ENCODE results near the gene CCDC85B. TPM values are rescaled to one million over a fixed set of nuclear protein-coding genes. Genes with fewer than 3 reads are reported as not detected.

CCDC85B gene
- polyA plus RNA-seq, 1 of the 3 experiments (the other 2 are of a cell fraction): 52.8 TPM

GRCh38 chr11:65922565-65922964 lies 32.1 kb downstream of the CCDC85B start:
- H3F3A ChIP-seq (replicated peaks; ENCODE audit: insufficient read depth): peaks cover 26% of the 10 kb centered on the region
- H3K9ac ChIP-seq: no peak overlapping the region
- H3K4me3 ChIP-seq (ENCODE audit: low read depth in 2 of 2, low read length in 1 of 2): no peak overlapping the region
- TF ChIP-seq USF2 (IDR thresholded peaks at IDR 0.05; ENCODE audit: borderline replicate concordance, low read depth, low read length) (no peak), SIN3A (IDR thresholded peaks at IDR 0.05; ENCODE audit: borderline replicate concordance, low read depth, low read length) (no peak), FOXM1 (IDR thresholded peaks at IDR 0.05; ENCODE audit: low read depth) (no peak), JUND (IDR thresholded peaks at IDR 0.05) (no peak), FOXJ3 (CRISPR knock-in tag; IDR thresholded peaks at IDR 0.05) (no peak), GABPA (IDR thresholded peaks at IDR 0.05; ENCODE audit: low read depth) (no peak), TAF1 (IDR thresholded peaks at IDR 0.05; ENCODE audit: borderline replicate concordance, low read depth, low read length) (no peak), RFX5 (IDR thresholded peaks at IDR 0.05; ENCODE audit: low read length) (no peak), TCF12 (IDR thresholded peaks at IDR 0.05) (no peak), CHD2 (IDR thresholded peaks at IDR 0.05; ENCODE audit: low read length, partially characterized antibody) (no peak)
- H3K9me2 ChIP-seq: no peaks in the 10 kb centered on the region
- CTCF ChIA-PET: interaction anchor here (0.7 to 5.5 kb wide), 5 partner anchors 10 to 100 kb away, joined by 3 to 22 read pairs (median 6); partner anchors contain the start of gene FIBP
- H3K27ac ChIP-seq (ENCODE audit: low read depth in 2 of 2, low read length in 1 of 2): no peak overlapping the region
- H3K36me3 ChIP-seq (replicated peaks in 1 of 2; ENCODE audit: control insufficient read depth in 1 of 2, insufficient read depth in 2 of 2, low read length in 1 of 2): peaks cover 10 to 31% of the 10 kb centered on the region in 2 experiments
- DNase-seq: no peak
- POLR2A ChIA-PET: interaction anchor here (1.2 kb wide), 1 partner anchor 52 kb away, joined by 3 read pairs; no protein-coding TSS in a partner anchor
- H4K20me1 ChIP-seq (ENCODE audit: insufficient read depth): 0 out of 2 replicates have a peak, but pooled peaks cover 4% of the 10 kb centered on the region
- 96% methylated on average over 3 of the region's 3 CpGs for WGBS (ENCODE audit: low lambda C conversion rate)
- H2AFZ ChIP-seq (ENCODE audit: low read depth): no peak overlapping the region
- H3K79me2 ChIP-seq (ENCODE audit: insufficient read depth): peaks cover 41% of the 10 kb centered on the region
- H3K4me1 ChIP-seq (ENCODE audit: control insufficient read depth in 1 of 2, insufficient read depth in 2 of 2, low read depth in 1 of 2, low read length in 1 of 2): peaks cover 14 to 26% of the 10 kb centered on the region in 2 experiments; a peak in 3 of 4 replicates
- no peak overlapping the region for H3K4me2 ChIP-seq
- H3K9me3 ChIP-seq: no peaks in the 10 kb centered on the region
- no peaks in the 10 kb centered on the region for H3K27me3 ChIP-seq (ENCODE audit: insufficient read depth)

GRCh38 chr11:65925397-65925796 lies 34.9 kb downstream of the CCDC85B start:
- H3K27ac ChIP-seq (ENCODE audit: low read depth in 2 of 2, low read length in 1 of 2): peak overlapping the region; percentile 4 to 33; a peak in 2 of 4 replicates
- H3F3A ChIP-seq (replicated peaks; ENCODE audit: insufficient read depth): peaks cover 27% of the 10 kb centered on the region
- peak overlapping the region; percentile 42; the same call in 1 of the 2 replicates for H3K4me2 ChIP-seq
- H3K9me2 ChIP-seq: no peaks in the 10 kb centered on the region
- no peak overlapping the region; a peak in 1 of 4 replicates for H3K4me3 ChIP-seq (ENCODE audit: low read depth in 2 of 2, low read length in 1 of 2)
- CTCF ChIA-PET: interaction anchor here (1.3 to 1.7 kb wide), 3 partner anchors 13 to 41 kb away, joined by 4 to 6 read pairs (median 5); partner anchors contain the start of gene FIBP
- DNase-seq: no peak
- peaks cover 10 to 32% of the 10 kb centered on the region in 2 experiments for H3K36me3 ChIP-seq (replicated peaks in 1 of 2; ENCODE audit: control insufficient read depth in 1 of 2, insufficient read depth in 2 of 2, low read length in 1 of 2)
- no peaks in the 10 kb centered on the region for H3K9me3 ChIP-seq
- WGBS (ENCODE audit: low lambda C conversion rate): 23% methylated on average over 2 of the region's 2 CpGs
- no peak overlapping the region for H2AFZ ChIP-seq (ENCODE audit: low read depth)
- 0 out of 2 replicates have a peak, but pooled peaks cover 4% of the 10 kb centered on the region for H4K20me1 ChIP-seq (ENCODE audit: insufficient read depth)
- peaks cover 18% of the 10 kb centered on the region for H3K79me2 ChIP-seq (ENCODE audit: insufficient read depth)
- no peak overlapping the region for H3K9ac ChIP-seq
- POLR2A ChIA-PET: interaction anchor here (1.4 kb wide), 1 partner anchor 37 kb away, joined by 6 read pairs; the partner anchor contains the start of gene SART1
- H3K4me1 ChIP-seq (ENCODE audit: control insufficient read depth in 1 of 2, insufficient read depth in 2 of 2, low read depth in 1 of 2, low read length in 1 of 2): peaks cover 6 to 15% of the 10 kb centered on the region in 2 experiments; a peak in 3 of 4 replicates
- TF ChIP-seq MAX (IDR thresholded peaks at IDR 0.05; ENCODE audit: low read depth): no peak
- no peak for TF ChIP-seq SIN3A (IDR thresholded peaks at IDR 0.05; ENCODE audit: borderline replicate concordance, low read depth, low read length)
- TF ChIP-seq YY1 (IDR thresholded peaks at IDR 0.05; ENCODE audit: low read depth): no peak
- TF ChIP-seq CHD2 (IDR thresholded peaks at IDR 0.05; ENCODE audit: low read length, partially characterized antibody): no peak
- TF ChIP-seq NRF1 (IDR thresholded peaks at IDR 0.05; ENCODE audit: low read depth, low read length): no peak
- no peak for TF ChIP-seq USF2 (IDR thresholded peaks at IDR 0.05; ENCODE audit: borderline replicate concordance, low read depth, low read length)
- no peak for TF ChIP-seq GABPA (IDR thresholded peaks at IDR 0.05; ENCODE audit: low read depth)
- TF ChIP-seq TEAD4 (IDR thresholded peaks at IDR 0.05; ENCODE audit: borderline replicate concordance, insufficient read depth): no peak
- TF ChIP-seq IRF3 (IDR thresholded peaks at IDR 0.05; ENCODE audit: low read depth, low read length): no peak
- TF ChIP-seq CTCF (IDR thresholded peaks at IDR 0.05): no peak
- no peak for TF ChIP-seq MXI1 (IDR thresholded peaks at IDR 0.05; ENCODE audit: low read depth, low read length)
- TF ChIP-seq RAD21 (IDR thresholded peaks at IDR 0.05; ENCODE audit: low read length): no peak
- H3K27me3 ChIP-seq (ENCODE audit: insufficient read depth): no peaks in the 10 kb centered on the region

All from SK-N-SH (cell line).